ENCODE data around the gene PTDSS2. TPM values are rescaled to one million over a fixed set of nuclear protein-coding genes. Genes with fewer than 3 reads are reported as not detected.
A peak's percentile ranks its signal among the peaks of the same experiment; 100 is the strongest.

PTDSS2 gene
- total and polyA plus RNA-seq, 2 of the 13 experiments (the other 11 are each of a cell fraction or from before 2014, with no cell fraction given) = 21.7 to 26.4 TPM

DNA sequence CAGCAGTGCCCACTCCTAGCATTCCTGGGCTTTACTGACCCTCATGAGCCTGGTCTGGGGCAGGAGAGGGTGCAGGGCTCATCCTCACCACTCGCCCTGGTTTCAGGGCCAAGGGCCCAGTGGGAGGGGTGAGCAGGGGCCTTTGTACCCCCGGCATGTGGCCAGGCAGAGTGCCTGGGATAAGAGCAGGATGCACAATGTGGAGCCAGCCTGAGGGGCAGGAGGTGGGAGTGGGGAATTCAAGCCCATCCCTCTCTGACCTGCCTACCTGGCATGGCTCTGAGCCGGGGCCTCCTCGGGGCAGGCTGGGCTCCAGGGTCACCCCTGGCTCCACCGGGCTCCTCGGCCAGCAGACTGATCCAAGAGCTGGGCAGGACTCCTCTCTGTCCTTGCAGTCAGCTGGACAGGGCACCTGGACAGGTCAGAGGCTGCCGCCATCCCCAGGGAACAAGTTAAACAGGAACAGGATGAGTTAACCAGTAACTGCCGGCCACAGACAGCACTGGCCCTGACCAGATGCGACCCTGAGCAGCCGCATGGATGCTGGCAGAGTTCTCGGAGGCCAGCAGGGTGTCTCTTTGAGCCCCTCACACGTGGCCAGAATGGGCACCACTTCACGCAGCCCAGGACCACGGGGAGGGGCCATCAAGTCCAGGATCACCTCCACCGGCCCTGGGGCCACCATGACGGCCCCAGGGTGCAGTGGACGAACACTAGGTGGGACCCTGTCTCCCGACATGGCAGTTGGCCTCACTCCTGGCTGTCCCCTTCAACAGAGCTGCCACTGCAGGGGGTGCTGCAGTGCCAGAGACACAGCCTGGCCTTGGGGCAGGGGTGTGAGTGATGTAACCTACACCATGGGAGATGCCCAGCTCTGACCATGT lies 40.2 kb upstream of the PTDSS2 start (continued):
- TF ChIP-seq, protein P1, sequence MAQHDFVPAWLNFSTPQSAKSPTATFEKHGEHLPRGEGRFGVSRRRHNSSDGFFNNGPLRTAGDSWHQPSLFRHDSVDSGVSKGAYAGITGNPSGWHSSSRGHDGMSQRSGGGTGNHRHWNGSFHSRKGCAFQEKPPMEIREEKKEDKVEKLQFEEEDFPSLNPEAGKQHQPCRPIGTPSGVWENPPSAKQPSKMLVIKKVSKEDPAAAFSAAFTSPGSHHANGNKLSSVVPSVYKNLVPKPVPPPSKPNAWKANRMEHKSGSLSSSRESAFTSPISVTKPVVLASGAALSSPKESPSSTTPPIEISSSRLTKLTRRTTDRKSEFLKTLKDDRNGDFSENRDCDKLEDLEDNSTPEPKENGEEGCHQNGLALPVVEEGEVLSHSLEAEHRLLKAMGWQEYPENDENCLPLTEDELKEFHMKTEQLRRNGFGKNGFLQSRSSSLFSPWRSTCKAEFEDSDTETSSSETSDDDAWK (CRISPR knock-in tag; IDR thresholded peaks at IDR 0.05) = no peak
- no peak for TF ChIP-seq ZNF777 (CRISPR knock-in tag; IDR thresholded peaks at IDR 0.05)
- peak; percentile 61 for TF ChIP-seq ZBTB7B (CRISPR knock-in tag; IDR thresholded peaks at IDR 0.05)
- TF ChIP-seq ATM (IDR thresholded peaks at IDR 0.05; ENCODE audit: borderline replicate concordance) = no peak
- peak; percentile 36; the same call in 1 of the 2 replicates for TF ChIP-seq SMAD1 (CRISPR knock-in tag; IDR thresholded peaks at IDR 0.05; ENCODE audit: borderline replicate concordance, low read depth)
- TF ChIP-seq, protein P2, sequence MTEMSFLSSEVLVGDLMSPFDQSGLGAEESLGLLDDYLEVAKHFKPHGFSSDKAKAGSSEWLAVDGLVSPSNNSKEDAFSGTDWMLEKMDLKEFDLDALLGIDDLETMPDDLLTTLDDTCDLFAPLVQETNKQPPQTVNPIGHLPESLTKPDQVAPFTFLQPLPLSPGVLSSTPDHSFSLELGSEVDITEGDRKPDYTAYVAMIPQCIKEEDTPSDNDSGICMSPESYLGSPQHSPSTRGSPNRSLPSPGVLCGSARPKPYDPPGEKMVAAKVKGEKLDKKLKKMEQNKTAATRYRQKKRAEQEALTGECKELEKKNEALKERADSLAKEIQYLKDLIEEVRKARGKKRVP (CRISPR knock-in tag; IDR thresholded peaks at IDR 0.05) = no peak
- TF ChIP-seq KLF6 (CRISPR knock-in tag; IDR thresholded peaks at IDR 0.05) = no peak
- no peak for TF ChIP-seq ZNF780A (CRISPR knock-in tag; IDR thresholded peaks at IDR 0.05)
- TF ChIP-seq ZNF232 (CRISPR knock-in tag; IDR thresholded peaks at IDR 0.05; ENCODE audit: borderline replicate concordance) = no peak
- TF ChIP-seq MTA1 (CRISPR knock-in tag; IDR thresholded peaks at IDR 0.05; ENCODE audit: borderline replicate concordance) = peak; percentile 57; the same call in 1 of the 2 replicates
- no peak for TF ChIP-seq EEA1 (CRISPR knock-in tag; IDR thresholded peaks at IDR 0.05; ENCODE audit: borderline replicate concordance)
- TF ChIP-seq ZNF430 (CRISPR knock-in tag; IDR thresholded peaks at IDR 0.05) = peak; percentile 22; the same call in 1 of the 2 replicates
- TF ChIP-seq MZF1 (CRISPR knock-in tag; IDR thresholded peaks at IDR 0.05; ENCODE audit: borderline replicate concordance) = no peak
- no peak for TF ChIP-seq ZNF10 (CRISPR knock-in tag; IDR thresholded peaks at IDR 0.05; ENCODE audit: borderline replicate concordance, low read depth)
- TF ChIP-seq, protein P3, sequence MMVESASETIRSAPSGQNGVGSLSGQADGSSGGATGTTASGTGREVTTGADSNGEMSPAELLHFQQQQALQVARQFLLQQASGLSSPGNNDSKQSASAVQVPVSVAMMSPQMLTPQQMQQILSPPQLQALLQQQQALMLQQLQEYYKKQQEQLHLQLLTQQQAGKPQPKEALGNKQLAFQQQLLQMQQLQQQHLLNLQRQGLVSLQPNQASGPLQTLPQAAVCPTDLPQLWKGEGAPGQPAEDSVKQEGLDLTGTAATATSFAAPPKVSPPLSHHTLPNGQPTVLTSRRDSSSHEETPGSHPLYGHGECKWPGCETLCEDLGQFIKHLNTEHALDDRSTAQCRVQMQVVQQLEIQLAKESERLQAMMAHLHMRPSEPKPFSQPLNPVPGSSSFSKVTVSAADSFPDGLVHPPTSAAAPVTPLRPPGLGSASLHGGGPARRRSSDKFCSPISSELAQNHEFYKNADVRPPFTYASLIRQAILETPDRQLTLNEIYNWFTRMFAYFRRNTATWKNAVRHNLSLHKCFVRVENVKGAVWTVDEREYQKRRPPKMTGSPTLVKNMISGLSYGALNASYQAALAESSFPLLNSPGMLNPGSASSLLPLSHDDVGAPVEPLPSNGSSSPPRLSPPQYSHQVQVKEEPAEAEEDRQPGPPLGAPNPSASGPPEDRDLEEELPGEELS (CRISPR knock-in tag; IDR thresholded peaks at IDR 0.05) = no peak
- TF ChIP-seq MED13 (CRISPR knock-in tag; IDR thresholded peaks at IDR 0.05) = no peak
- no peak for TF ChIP-seq MAZ (IDR thresholded peaks at IDR 0.05; ENCODE audit: borderline replicate concordance, low read depth, low read length)
- TF ChIP-seq MAZ (CRISPR knock-in tag; IDR thresholded peaks at IDR 0.05; ENCODE audit: low read depth) = peak; percentile 76
- TF ChIP-seq ZNF326 (CRISPR knock-in tag; IDR thresholded peaks at IDR 0.05; ENCODE audit: borderline replicate concordance) = peak; percentile 84; the same call in 1 of the 2 replicates
- no peak for TF ChIP-seq SNAPC2 (CRISPR knock-in tag; IDR thresholded peaks at IDR 0.05)
- 0 out of 2 replicates have a peak, but pooled peaks have one; percentile 58 for TF ChIP-seq ZNF354B (CRISPR knock-in tag; IDR thresholded peaks at IDR 0.05)
- TF ChIP-seq ZNF776 (CRISPR knock-in tag; IDR thresholded peaks at IDR 0.05) = no peak
- no peak for TF ChIP-seq ZNF20 (CRISPR knock-in tag; IDR thresholded peaks at IDR 0.05)
- TF ChIP-seq TARDBP (CRISPR knock-in tag; IDR thresholded peaks at IDR 0.05) = peak; percentile 65; the same call in 1 of the 2 replicates
- TF ChIP-seq ZBTB21 (CRISPR knock-in tag; IDR thresholded peaks at IDR 0.05) = no peak
- TF ChIP-seq ZNF598 (CRISPR knock-in tag; IDR thresholded peaks at IDR 0.05; ENCODE audit: borderline replicate concordance) = no peak
